HCT116 (cell line): ENCODE measurements around the gene LRRTM4.

ENCODE experiments used
- CTCF ChIP-seq, 3 experiments: fragments of 200-600 bp in 1 of 3; sonication (generic) in 1 of 3; IDR thresholded peaks in 2 of 3; conservative IDR thresholded peaks in 1 of 3; 2 replicates each; pipeline ENCODE4 v1.5.1; 2012 to 2017; ENCODE audit warnings: low read depth in 2 of 3, low read length in 2 of 3, antibody characterized with exemption in 1 of 3, borderline replicate concordance in 1 of 3, control low read depth in 1 of 3, mild to moderate bottlenecking in 1 of 3, mixed read lengths in 1 of 3, mixed run types in 1 of 3, moderate library complexity in 1 of 3; ENCODE audit not compliant: insufficient read depth in 1 of 3
- EGR1 ChIP-seq: IDR thresholded peaks from 2 replicates; pipeline ENCODE4 v1.6.1; 2012; ENCODE audit warnings: low read depth
- FOSL1 ChIP-seq: IDR thresholded peaks from 2 replicates; pipeline ENCODE4 v1.6.1; 2012; ENCODE audit warnings: low read depth
- MAX ChIP-seq: IDR thresholded peaks from 2 replicates; pipeline ENCODE4 v1.6.1; 2012
- POLR2A ChIP-seq: IDR thresholded peaks from 2 replicates; pipeline ENCODE4 v1.7.0; 2011; ENCODE audit warnings: borderline replicate concordance; ENCODE audit not compliant: insufficient read depth, insufficient read length; ENCODE audit errors: extremely low read depth
- POLR2AphosphoS5 ChIP-seq: IDR thresholded peaks from 2 replicates; pipeline ENCODE4 v1.6.1; 2011; ENCODE audit warnings: mild to moderate bottlenecking, low read depth, low read length, moderate library complexity
- YY1 ChIP-seq: IDR thresholded peaks from 2 replicates; pipeline ENCODE4 v1.6.1; 2011; ENCODE audit warnings: low read length, low read depth, moderate library complexity, mild to moderate bottlenecking; ENCODE audit not compliant: insufficient replicate concordance; ENCODE audit errors: extremely low read depth
- ZFX ChIP-seq: fragments of 450-650 bp; IDR thresholded peaks from 2 replicates; pipeline ENCODE4 v1.6.1; 2017
- ZNF274 ChIP-seq: fragments of 200-500 bp; sonication (Bioruptor generic); IDR thresholded peaks from 2 replicates; pipeline ENCODE4 v1.6.1; 2014; ENCODE audit warnings: mild to moderate bottlenecking, low read depth, low read length, inconsistent platforms

GRCh38 chr2:77552956-77553355 lies 30.8 kb upstream of the LRRTM4 start:
- TF ChIP-seq POLR2A (no peak), CTCF (IDR thresholded peaks at IDR 0.05 in 2 of 3, conservative IDR thresholded peaks at IDR 0.05 in 1 of 3; ENCODE audit: borderline replicate concordance in 1 of 3, insufficient read depth in 1 of 3, low read depth in 2 of 3, low read length in 2 of 3) (no peak), EGR1 (no peak), POLR2AphosphoS5 (no peak), MAX (no peak), FOSL1 (no peak), YY1 (no peak), ZFX (no peak), ZNF274 (no peak)
